H1 (cell line): Measurements from ENCODE around the gene IARS2. TPM values are rescaled to one million over a fixed set of nuclear protein-coding genes. Genes with fewer than 3 reads are reported as not detected.

Experiments
- CTCF ChIA-PET: fragments of 300-600 bp; sonication (Branson Sonifier 250); formaldehyde crosslinking; loops from one replicate; lab custom pipeline; 2021; ENCODE audit not compliant: partially characterized antibody; lab: Charles Lee
- POLR2A ChIA-PET: fragments of 300-600 bp; sonication (Branson Sonifier 250); formaldehyde crosslinking; loops from one replicate; lab custom pipeline; 2021; ENCODE audit warnings: inconsistent platforms; ENCODE audit not compliant: partially characterized antibody; lab: Charles Lee
- DNase-seq, 2 experiments: peaks; one replicate each; pipeline versions ENCODE4 v3.0.0 to v3.0.0-alpha.2; 2010 to 2022; ENCODE audit warnings: low spot score in 2 of 2, low read depth in 1 of 2, mixed read lengths in 1 of 2
- FAIRE-seq: peaks from 2 replicates; lab custom pipeline; 2011; peaks lifted over from hg19 to GRCh38; lab: Jason Lieb, UNC
- H2AFZ ChIP-seq: 2 replicates; pipeline ENCODE4 v1.8.1; 2012; ENCODE audit warnings: low read length, inconsistent platforms
- H2AK5ac ChIP-seq: 2 replicates; pipeline ENCODE4 v1.6.1; 2013; ENCODE audit warnings: low read depth, low read length
- H2BK120ac ChIP-seq: replicated peaks from 2 replicates; pipeline ENCODE3; 2013; ENCODE audit warnings: low read depth, low read length, inconsistent platforms
- H2BK12ac ChIP-seq: 2 replicates; pipeline ENCODE4 v1.6.1; 2013; ENCODE audit warnings: low read depth, low read length
- H2BK15ac ChIP-seq: 2 replicates; pipeline ENCODE4 v1.6.1; 2013; ENCODE audit warnings: low read length
- H2BK20ac ChIP-seq: 2 replicates; pipeline ENCODE4 v1.6.1; 2013; ENCODE audit warnings: low read length
- H2BK5ac ChIP-seq: 2 replicates; pipeline ENCODE4 v1.6.1; 2013; ENCODE audit warnings: low read depth, low read length
- H3K14ac ChIP-seq: 2 replicates; pipeline ENCODE4 v1.6.1; 2013; ENCODE audit warnings: inconsistent platforms; ENCODE audit not compliant: insufficient read length
- H3K18ac ChIP-seq: 2 replicates; pipeline ENCODE4 v1.6.1; 2013; ENCODE audit warnings: low read length; ENCODE audit errors: extremely low read depth
- H3K23ac ChIP-seq: 2 replicates; pipeline ENCODE4 v1.6.1; 2013; ENCODE audit warnings: inconsistent platforms; ENCODE audit not compliant: insufficient read length
- H3K23me2 ChIP-seq: 2 replicates; pipeline ENCODE4 v1.6.1; 2013; ENCODE audit warnings: low read depth, low read length
- H3K27ac ChIP-seq: 2 replicates; pipeline ENCODE4 v1.6.1; 2011; ENCODE audit warnings: low read depth, low read length, inconsistent platforms
- H3K27me3 ChIP-seq, 4 experiments: replicated peaks in 1 of 4; 1 replicate in 1 of 4; 2 replicates in 3 of 4; pipeline versions ENCODE4 v1.6.1 to v1.8.1; 2011 to 2013; ENCODE audit warnings: low read length in 3 of 4, mild to moderate bottlenecking in 3 of 4, inconsistent platforms in 2 of 4, mixed read lengths in 2 of 4, moderate library complexity in 1 of 4; ENCODE audit not compliant: control insufficient read depth in 3 of 4, insufficient read depth in 3 of 4; ENCODE audit errors: extremely low read depth in 1 of 4
- H3K36me3 ChIP-seq, 4 experiments: 2 replicates each; pipeline versions ENCODE4 v1.6.1 to v1.8.1; 2011 to 2013; ENCODE audit warnings: mild to moderate bottlenecking in 4 of 4, low read length in 3 of 4, moderate library complexity in 2 of 4, control low read depth in 1 of 4, inconsistent platforms in 1 of 4; ENCODE audit not compliant: insufficient read depth in 4 of 4, control insufficient read depth in 2 of 4
- H3K4ac ChIP-seq: replicated peaks from 2 replicates; pipeline ENCODE3; 2013; ENCODE audit warnings: low read length, low read depth, mixed read lengths, inconsistent platforms; ENCODE audit not compliant: insufficient read length
- H3K4me1 ChIP-seq, 4 experiments: replicated peaks in 1 of 4; 1 replicate in 1 of 4; 2 replicates in 3 of 4; pipeline versions ENCODE4 v1.6.1 to v1.8.1; 2011 to 2013; ENCODE audit warnings: low read length in 3 of 4, inconsistent platforms in 2 of 4, mixed read lengths in 1 of 4; ENCODE audit not compliant: insufficient read depth in 4 of 4, control insufficient read depth in 3 of 4
- H3K4me2 ChIP-seq, 2 experiments: 2 replicates each; pipeline versions ENCODE4 v1.6.1 to v1.8.1; 2011 to 2013; ENCODE audit warnings: low read depth in 2 of 2, low read length in 2 of 2, control low read depth in 1 of 2, inconsistent platforms in 1 of 2, mild to moderate bottlenecking in 1 of 2; ENCODE audit not compliant: insufficient read depth in 1 of 2
- H3K4me3 ChIP-seq, 4 experiments: fragments of 200-600, 300-600 bp in 1 of 4; sonication (generic), shearing (Covaris generic), sonication (Bioruptor Twin) in 1 of 4; 2 replicates each; pipeline versions ENCODE4 v1.5.1 to v1.8.1; 2011 to 2016; ENCODE audit warnings: low read length in 4 of 4, low read depth in 3 of 4, control low read depth in 2 of 4, inconsistent platforms in 2 of 4, mild to moderate bottlenecking in 2 of 4, mixed read lengths in 1 of 4, moderate library complexity in 1 of 4; ENCODE audit not compliant: insufficient read depth in 2 of 4; ENCODE audit errors: extremely low read depth in 1 of 4
- H3K56ac ChIP-seq: replicated peaks from 2 replicates; pipeline ENCODE3; 2013; ENCODE audit warnings: low read depth, mild to moderate bottlenecking, mixed read lengths, low read length, inconsistent platforms; ENCODE audit not compliant: insufficient read length
- H3K79me1 ChIP-seq: 2 replicates; pipeline ENCODE4 v1.6.1; 2013; ENCODE audit warnings: low read depth, low read length, control low read depth
- H3K79me2 ChIP-seq, 2 experiments: 2 replicates each; pipeline versions ENCODE4 v1.6.1 to v1.8.1; 2012 to 2013; ENCODE audit warnings: low read length in 2 of 2, mild to moderate bottlenecking in 2 of 2, inconsistent platforms in 1 of 2; ENCODE audit not compliant: insufficient read depth in 2 of 2, control insufficient read depth in 1 of 2
- H3K9ac ChIP-seq, 4 experiments: replicated peaks in 1 of 4; 1 replicate in 1 of 4; 2 replicates in 3 of 4; pipeline versions ENCODE4 v1.6.1 to v1.8.1; 2011 to 2013; ENCODE audit warnings: low read depth in 3 of 4, low read length in 3 of 4, control low read depth in 2 of 4, mild to moderate bottlenecking in 2 of 4, moderate library complexity in 2 of 4, inconsistent platforms in 1 of 4; ENCODE audit errors: extremely low read depth in 1 of 4
- H3K9me3 ChIP-seq, 2 experiments: 2 replicates each; pipeline versions ENCODE4 v1.6.1 to v1.8.1; 2012 to 2013; ENCODE audit warnings: mild to moderate bottlenecking in 2 of 2, moderate library complexity in 2 of 2, control low read depth in 1 of 2, inconsistent platforms in 1 of 2, low read depth in 1 of 2, low read length in 1 of 2, mixed read lengths in 1 of 2; ENCODE audit not compliant: insufficient read depth in 2 of 2
- H4K20me1 ChIP-seq, 2 experiments: replicated peaks in 1 of 2; 2 replicates each; pipeline versions ENCODE3 to v1.8.1; 2011 to 2013; ENCODE audit warnings: inconsistent platforms in 2 of 2, low read length in 2 of 2, mild to moderate bottlenecking in 1 of 2; ENCODE audit not compliant: insufficient read depth in 2 of 2, control insufficient read depth in 1 of 2
- H4K5ac ChIP-seq: 2 replicates; pipeline ENCODE4 v1.6.1; 2013; ENCODE audit warnings: low read length, low read depth, mixed read lengths, inconsistent platforms; ENCODE audit not compliant: insufficient read length
- H4K8ac ChIP-seq: 2 replicates; pipeline ENCODE4 v1.8.0; 2013; ENCODE audit warnings: mild to moderate bottlenecking, moderate library complexity, low read length, inconsistent platforms; ENCODE audit not compliant: insufficient read depth; ENCODE audit errors: extremely low read depth
- H4K91ac ChIP-seq: replicated peaks from 2 replicates; pipeline ENCODE3; 2013; ENCODE audit warnings: low read length, mixed read lengths, inconsistent platforms; ENCODE audit not compliant: insufficient read length
- CTBP2 ChIP-seq: IDR thresholded peaks from 2 replicates; pipeline ENCODE4 v1.7.0; 2011; ENCODE audit warnings: borderline replicate concordance, mild to moderate bottlenecking, moderate library complexity, mixed read lengths, low read length; ENCODE audit not compliant: insufficient read depth, insufficient read length
- E2F6 ChIP-seq: IDR thresholded peaks from 2 replicates; pipeline ENCODE4 v1.6.1; 2012; ENCODE audit warnings: inconsistent platforms
- EP300 ChIP-seq, 2 experiments: IDR thresholded peaks; 1 replicate in 1 of 2; 2 replicates in 1 of 2; pipeline ENCODE4 v1.6.1; 2011 to 2012; ENCODE audit warnings: low read depth in 2 of 2, low read length in 2 of 2, mild to moderate bottlenecking in 2 of 2, borderline replicate concordance in 1 of 2, inconsistent platforms in 1 of 2, moderate library complexity in 1 of 2
- MAFK ChIP-seq: IDR thresholded peaks from 2 replicates; pipeline ENCODE4 v1.6.1; 2012; ENCODE audit warnings: low read depth, mild to moderate bottlenecking, improper control_type of control experiment, low read length
- RAD21 ChIP-seq, 2 experiments: IDR thresholded peaks in 1 of 2; conservative IDR thresholded peaks in 1 of 2; 2 replicates each; pipeline ENCODE4 v1.6.1; 2011; ENCODE audit warnings: low read depth in 2 of 2, low read length in 2 of 2, improper control_type of control experiment in 1 of 2, inconsistent platforms in 1 of 2, mild to moderate bottlenecking in 1 of 2, moderate library complexity in 1 of 2
- RBBP5 ChIP-seq: IDR thresholded peaks from 2 replicates; pipeline ENCODE4 v1.7.1; 2012; ENCODE audit warnings: low read depth, mild to moderate bottlenecking, inconsistent platforms, low read length, moderate library complexity, borderline replicate concordance
- RNF2 ChIP-seq: fragments of 200-900, 300-1000 bp; sonication (generic); IDR thresholded peaks from 2 replicates; pipeline ENCODE4 v1.7.1; 2016; ENCODE audit warnings: borderline replicate concordance, low read depth, mild to moderate bottlenecking, antibody characterized with exemption, low read length; ENCODE audit not compliant: poor library complexity, severe bottlenecking; ENCODE audit errors: missing control alignments
- WGBS, 2 experiments: shearing (Covaris generic) in 1 of 2; methylation state at CpG; one replicate each; pipeline versions ENCODE4 v1.1.6 to v1.1.7; 2013 to 2015; ENCODE audit warnings: low lambda C conversion rate in 2 of 2, mixed read lengths in 2 of 2, inconsistent platforms in 1 of 2, low coverage in 1 of 2, missing lambda C conversion rate in 1 of 2; ENCODE audit not compliant: insufficient replicate concordance in 2 of 2, insufficient coverage in 1 of 2, insufficient read length in 1 of 2; ENCODE audit errors: extremely low coverage in 1 of 2, missing lambda C conversion rate in 1 of 2; 5-methylcytosine and 5-hydroxymethylcytosine counted together
- polyA plus RNA-seq, 7 experiments: library from polyadenylated mRNA; depleted of rRNA in 3 of 7; stranded (reverse) in 5 of 7; unstranded in 2 of 7; fragments of >200 nt in 5 of 7; fragments of 200-250 nt in 2 of 7; gene quantifications; 1 replicate in 5 of 7; 2 replicates in 1 of 7; 4 replicates in 1 of 7; pipeline versions ENCODE4 v1.2.1 to v1.2.3, GENCODE V29; 2011 to 2013; ENCODE audit warnings: missing spikeins in 2 of 7, mixed read lengths in 2 of 7
- total RNA-seq: library from RNA; stranded (reverse); fragmentation: NEBNext Ultra II Directional; extraction: Animal tissue kit (Norgen Biotek cat#: 25700); gene quantifications from 2 replicates; pipeline ENCODE4 v1.2.1, GENCODE V29; 2021
- TF ChIP-seq, protein P1 (sequence below): IDR thresholded peaks from 2 replicates; pipeline ENCODE4 v1.6.1; 2012; ENCODE audit warnings: low read length, inconsistent platforms
- TF ChIP-seq, protein P2 (sequence below): IDR thresholded peaks from 2 replicates; pipeline ENCODE4 v1.6.1; 2012; ENCODE audit warnings: inconsistent platforms

IARS2 gene
- total and polyA plus RNA-seq, 2 of the 8 experiments (the other 6 are each of a cell fraction or from before 2014, with no cell fraction given), result 15.0 to 69.8 TPM

DNA sequence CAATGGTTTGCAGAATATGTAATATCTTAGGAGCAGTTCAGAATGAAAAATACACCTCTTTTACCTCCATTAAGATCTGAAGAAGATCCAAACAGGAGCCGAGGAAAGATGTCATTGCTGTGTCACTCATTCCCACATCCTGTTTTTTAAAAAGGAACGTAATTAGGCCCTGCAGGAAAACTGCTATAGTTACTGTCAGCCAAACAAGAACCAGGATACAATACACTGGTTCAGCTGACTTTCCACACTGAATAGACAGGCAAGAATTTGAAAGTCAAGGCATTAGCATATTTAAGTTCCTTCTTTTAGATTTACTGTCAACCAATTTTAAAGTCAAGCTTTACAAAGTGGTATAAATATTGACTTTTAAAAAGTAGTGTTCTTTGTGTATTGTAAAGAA lies 63.8 kb downstream of the IARS2 start:
- H2BK15ac ChIP-seq, result no peak overlapping the region
- no peak overlapping the region for H3K18ac ChIP-seq
- no peak overlapping the region for H3K56ac ChIP-seq
- H4K20me1 ChIP-seq, result peaks cover 0 to 1% of the 10 kb centered on the region in 2 experiments
- H2BK12ac ChIP-seq, result no peak overlapping the region
- H2BK120ac ChIP-seq, result no peak overlapping the region
- H3K14ac ChIP-seq, result no peak overlapping the region
- no peaks in the 10 kb centered on the region for H3K79me2 ChIP-seq
- H3K27me3 ChIP-seq, result no peaks in the 10 kb centered on the region
- peaks cover 2 to 50% (median 35%) of the 10 kb centered on the region in 4 experiments; a peak in 6 of 8 replicates for H3K36me3 ChIP-seq
- no peak for DNase-seq
- H3K4me2 ChIP-seq, result no peak overlapping the region
- H2BK20ac ChIP-seq, result no peak overlapping the region
- no peak overlapping the region for H4K5ac ChIP-seq
- H3K4me3 ChIP-seq, result no peak overlapping the region
- H4K8ac ChIP-seq, result no peak overlapping the region
- no peak overlapping the region for H3K4ac ChIP-seq
- no peaks in the 10 kb centered on the region for H3K4me1 ChIP-seq
- no peak overlapping the region for H3K27ac ChIP-seq
- CTCF ChIA-PET, result interaction anchor here (0.6 to 1.4 kb wide), 5 partner anchors 45 to 683 kb away, joined by 3 to 6 read pairs (median 4); no protein-coding TSS in a partner anchor
- no peaks in the 10 kb centered on the region for H3K79me1 ChIP-seq
- WGBS, 2 experiments, result 87% methylated on average over 2 of the region's 2 CpGs; no CpG with 5 or more reads in 1 of the 2 experiments
- H4K91ac ChIP-seq, result no peak overlapping the region
- TF ChIP-seq MAFK, result no peak
- TF ChIP-seq, protein P1, sequence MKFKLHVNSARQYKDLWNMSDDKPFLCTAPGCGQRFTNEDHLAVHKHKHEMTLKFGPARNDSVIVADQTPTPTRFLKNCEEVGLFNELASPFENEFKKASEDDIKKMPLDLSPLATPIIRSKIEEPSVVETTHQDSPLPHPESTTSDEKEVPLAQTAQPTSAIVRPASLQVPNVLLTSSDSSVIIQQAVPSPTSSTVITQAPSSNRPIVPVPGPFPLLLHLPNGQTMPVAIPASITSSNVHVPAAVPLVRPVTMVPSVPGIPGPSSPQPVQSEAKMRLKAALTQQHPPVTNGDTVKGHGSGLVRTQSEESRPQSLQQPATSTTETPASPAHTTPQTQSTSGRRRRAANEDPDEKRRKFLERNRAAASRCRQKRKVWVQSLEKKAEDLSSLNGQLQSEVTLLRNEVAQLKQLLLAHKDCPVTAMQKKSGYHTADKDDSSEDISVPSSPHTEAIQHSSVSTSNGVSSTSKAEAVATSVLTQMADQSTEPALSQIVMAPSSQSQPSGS, result no peak
- TF ChIP-seq CTBP2, result no peak
- TF ChIP-seq RNF2, result no peak
- TF ChIP-seq E2F6, result no peak
- TF ChIP-seq, protein P2, sequence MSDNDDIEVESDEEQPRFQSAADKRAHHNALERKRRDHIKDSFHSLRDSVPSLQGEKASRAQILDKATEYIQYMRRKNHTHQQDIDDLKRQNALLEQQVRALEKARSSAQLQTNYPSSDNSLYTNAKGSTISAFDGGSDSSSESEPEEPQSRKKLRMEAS, result no peak
- TF ChIP-seq EP300 (IDR thresholded peaks at IDR 0.05; ENCODE audit: borderline replicate concordance in 1 of 2, low read depth in 2 of 2, low read length in 2 of 2), result no peak
- no peak for TF ChIP-seq RBBP5
- no peak for TF ChIP-seq RAD21 (IDR thresholded peaks at IDR 0.05 in 1 of 2, conservative IDR thresholded peaks at IDR 0.05 in 1 of 2; ENCODE audit: low read depth in 2 of 2, low read length in 2 of 2)
- no peaks in the 10 kb centered on the region for H3K23me2 ChIP-seq
- FAIRE-seq, result no peak
- POLR2A ChIA-PET, result no interaction called here
- H2BK5ac ChIP-seq, result no peak overlapping the region
- no peak overlapping the region for H3K23ac ChIP-seq
- no peak overlapping the region for H3K9ac ChIP-seq
- no peak overlapping the region for H2AK5ac ChIP-seq
- H2AFZ ChIP-seq, result no peak overlapping the region
- H3K9me3 ChIP-seq, result no peaks in the 10 kb centered on the region
